SHP77 (cell line): Measurements from ENCODE around the gene DCUN1D2.
"Not testable (repeated sequence)": the region's sequence is repeated elsewhere in the genome, so short reads cannot be mapped to it uniquely, and the experiment has no call there.

ENCODE experiments used
- DNase-seq, 2 experiments: peaks; one replicate each; lab custom pipeline; 2025; lab: John Stamatoyannopoulos, UW

Gene DCUN1D2

GRCh38 chr13:113490496-113491417, at the start of gene DCUN1D2:
DCUN1D2 (minus strand) TSS chr13:113490711; CDS start chr13:113490669, 42 bp downstream.
- DNase-seq = peak; percentile 91 to 95

DNA sequence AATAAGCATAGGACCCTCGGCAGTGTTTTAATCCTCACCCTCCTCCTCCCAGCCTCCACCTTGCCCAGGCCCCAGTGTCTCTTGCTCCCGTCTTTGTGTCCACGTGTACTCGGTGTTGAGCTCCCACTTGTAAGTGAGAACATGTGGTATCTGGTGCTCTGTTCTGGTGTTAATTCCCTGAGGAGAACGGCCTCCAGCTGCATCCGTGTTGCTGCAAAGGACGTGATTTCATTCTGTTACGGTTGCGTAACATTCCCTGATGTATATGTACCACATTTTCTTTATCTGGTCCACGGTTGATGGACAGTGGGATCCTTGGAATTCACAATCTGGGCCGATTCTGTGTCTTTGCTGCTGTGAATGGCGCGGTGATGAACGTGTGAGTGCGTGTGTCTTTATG, 49.3 kb upstream of the DCUN1D2 start:
- DNase-seq = no peak

DNA sequence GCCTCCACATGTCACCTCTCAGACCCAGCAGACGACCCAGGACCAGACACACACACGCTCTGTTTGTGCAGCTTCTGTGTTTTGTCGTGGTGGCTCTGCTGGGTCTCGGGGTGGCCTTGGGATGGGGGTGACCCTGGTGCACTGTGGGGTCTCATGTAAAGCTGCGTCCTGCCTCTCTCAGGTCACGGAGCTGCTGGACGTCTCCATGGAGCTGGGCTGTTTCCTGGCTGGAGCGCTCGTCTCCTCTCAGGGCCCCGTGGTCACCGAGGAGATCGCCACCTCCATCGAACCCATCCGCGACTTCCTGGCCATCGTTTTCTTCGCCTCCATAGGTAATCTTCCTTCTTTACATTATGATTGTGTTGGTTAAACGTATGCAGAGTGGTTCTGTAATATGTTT, 48.7 kb upstream of the DCUN1D2 start:
- no peak for DNase-seq

DNA sequence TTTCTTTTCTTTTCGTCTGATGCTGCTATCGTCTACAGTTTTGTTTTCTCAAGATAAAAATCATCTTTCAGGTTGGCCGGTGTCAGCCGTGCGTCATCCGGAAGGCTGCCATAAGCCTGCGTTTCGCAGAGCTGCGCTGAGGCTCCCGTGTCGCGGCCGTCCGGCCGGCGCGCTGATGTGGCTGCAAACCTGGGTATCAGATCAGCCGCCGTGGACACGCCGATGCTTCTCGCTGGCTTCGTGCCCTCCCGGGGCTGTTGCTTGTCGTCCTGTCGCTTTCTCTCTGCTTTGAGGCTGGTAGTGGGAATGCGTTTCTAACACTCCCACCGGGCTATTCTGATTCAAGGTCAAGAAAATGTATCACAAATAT, 48.2 kb upstream of the DCUN1D2 start:
- DNase-seq = no peak

- no peak for DNase-seq
Measured at GRCh38 chr13:113537909-113538688, 47.6 kb upstream of the DCUN1D2 start.

GRCh38 chr13:113537205-113537604, 46.7 kb upstream of the DCUN1D2 start:
- DNase-seq = no peak

- no peak for DNase-seq
Measured at GRCh38 chr13:113536461-113537110, 46.1 kb upstream of the DCUN1D2 start.

DNA sequence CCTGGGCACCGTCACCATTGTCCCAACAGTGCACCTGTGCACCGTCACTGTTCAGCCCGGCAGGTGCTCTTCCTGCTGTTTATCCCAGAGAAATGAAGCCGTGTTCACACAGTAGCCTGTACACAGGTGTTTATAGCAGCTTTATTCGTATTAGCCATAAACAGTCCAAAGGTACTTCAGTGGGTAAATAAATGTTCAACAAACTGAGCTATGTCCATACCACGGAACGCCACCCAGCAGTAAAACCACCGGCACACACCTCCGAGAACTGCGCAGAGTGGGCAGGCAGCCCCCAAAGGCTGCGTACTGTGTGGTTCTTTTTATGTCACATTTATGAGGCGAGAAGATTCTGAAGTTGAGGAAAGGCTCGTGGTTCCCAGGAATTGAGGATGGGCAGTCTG, 44.9 kb upstream of the DCUN1D2 start:
- no peak for DNase-seq

- DNase-seq = no peak
Measured at GRCh38 chr13:113534236-113534860, 43.8 kb upstream of the DCUN1D2 start.

DNA sequence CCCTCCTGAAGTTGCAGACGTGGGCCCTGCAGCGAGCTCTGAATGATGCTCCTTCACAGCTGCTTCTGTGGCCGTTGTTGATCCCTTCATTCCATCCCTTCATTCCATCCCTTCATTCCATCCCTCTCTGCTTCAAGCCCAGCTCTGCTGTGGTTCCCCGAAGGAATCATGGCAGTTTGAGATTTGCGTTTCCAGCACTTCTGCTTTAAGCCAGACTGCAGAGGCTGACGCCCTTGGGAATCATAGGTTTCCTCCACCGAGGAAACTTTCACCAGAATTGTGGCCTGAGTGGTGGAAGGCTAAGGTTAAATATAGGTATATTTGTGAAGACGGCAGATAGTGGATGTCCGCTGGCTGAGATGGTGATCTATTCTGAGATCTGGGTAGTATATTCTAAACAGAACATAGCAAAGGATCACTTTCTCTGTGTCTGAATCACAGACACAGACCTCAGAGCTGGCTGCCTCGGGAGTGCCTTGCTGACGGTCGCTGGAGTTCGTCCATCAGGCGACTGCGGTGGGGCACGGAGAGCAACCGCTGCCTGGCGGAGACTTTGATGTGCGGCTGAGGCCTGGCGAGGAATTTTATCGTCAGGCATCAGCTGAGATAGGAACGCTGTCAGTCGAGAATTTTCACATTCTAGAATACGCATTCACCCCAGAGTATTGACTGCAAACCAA, 42.8 kb upstream of the DCUN1D2 start:
- DNase-seq = no peak

DNA sequence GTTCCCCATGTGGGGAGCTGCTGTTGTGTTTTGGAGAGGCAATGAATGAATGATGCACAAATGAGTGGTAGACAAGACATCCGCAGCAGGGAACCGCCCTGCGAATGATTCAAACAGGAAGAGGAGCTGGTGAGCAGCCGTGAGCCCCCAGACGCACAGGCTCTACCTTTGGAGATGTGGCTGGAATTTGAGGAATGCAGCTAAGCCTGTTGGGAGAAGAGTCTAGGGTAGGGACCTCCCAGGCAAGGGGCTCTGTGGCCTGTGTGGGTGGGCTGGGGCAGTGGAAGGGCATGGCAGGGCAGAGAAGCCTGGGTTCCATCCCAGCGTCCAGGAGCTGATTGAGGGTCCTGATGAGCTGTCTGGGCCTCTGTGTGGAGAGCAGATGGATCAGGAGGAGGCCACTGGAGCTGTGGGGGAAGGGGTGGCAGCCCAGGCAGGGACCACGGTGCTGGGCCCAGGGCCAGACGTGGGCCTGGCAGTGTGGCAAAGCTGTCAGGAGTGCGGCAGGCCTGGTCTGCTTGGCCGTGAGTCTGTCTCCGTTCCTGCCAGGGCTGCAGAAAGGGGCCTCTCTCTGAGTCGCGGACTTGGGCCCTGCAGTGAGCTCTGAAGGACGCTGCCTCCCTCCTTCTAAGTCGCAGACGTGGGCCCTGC, 41.8 kb upstream of the DCUN1D2 start:
- no peak for DNase-seq

DNA sequence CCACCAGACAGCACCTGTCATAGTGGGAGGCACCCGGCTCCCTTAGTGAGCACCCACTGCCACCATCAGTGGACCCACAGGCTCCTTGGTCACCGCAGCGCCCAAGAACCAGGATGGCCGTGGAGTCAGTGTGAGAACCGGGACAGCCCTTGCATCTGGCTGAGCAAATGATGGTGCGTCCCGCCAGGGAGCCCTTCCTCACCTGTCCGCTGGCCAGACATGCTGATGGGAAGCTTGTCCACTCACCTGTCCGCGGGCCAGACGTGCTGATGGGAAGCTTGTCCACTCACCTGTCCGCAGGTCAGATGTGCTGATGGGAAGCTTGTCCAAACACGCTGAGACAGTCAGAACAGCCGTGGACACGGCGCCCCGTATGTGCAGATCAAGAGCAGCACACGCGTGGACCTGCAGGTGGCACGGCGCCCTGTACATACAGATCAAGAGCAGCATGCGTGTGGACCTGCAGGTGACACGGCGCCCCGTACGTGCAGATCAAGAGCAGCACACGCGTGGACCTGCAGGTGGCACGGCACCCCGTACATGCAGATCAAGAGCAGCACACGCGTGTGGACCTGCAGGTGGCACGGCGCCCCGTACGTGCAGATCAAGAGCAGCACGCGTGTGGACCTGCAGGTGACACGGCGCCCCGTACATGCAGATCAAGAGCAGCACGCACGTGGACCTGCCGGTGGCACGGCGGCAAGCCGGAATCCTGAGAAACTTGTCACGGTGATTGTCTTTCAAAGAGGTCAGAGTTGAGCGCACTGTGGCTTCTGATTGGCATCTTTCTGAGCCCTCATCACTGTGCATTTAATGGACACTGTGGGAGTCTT, 40.7 kb upstream of the DCUN1D2 start:
- DNase-seq = no peak

GRCh38 chr13:113528813-113529180, 38.3 kb upstream of the DCUN1D2 start:
- no peak for DNase-seq

GRCh38 chr13:113528101-113528812, 37.7 kb upstream of the DCUN1D2 start:
- DNase-seq = no peak

DNA sequence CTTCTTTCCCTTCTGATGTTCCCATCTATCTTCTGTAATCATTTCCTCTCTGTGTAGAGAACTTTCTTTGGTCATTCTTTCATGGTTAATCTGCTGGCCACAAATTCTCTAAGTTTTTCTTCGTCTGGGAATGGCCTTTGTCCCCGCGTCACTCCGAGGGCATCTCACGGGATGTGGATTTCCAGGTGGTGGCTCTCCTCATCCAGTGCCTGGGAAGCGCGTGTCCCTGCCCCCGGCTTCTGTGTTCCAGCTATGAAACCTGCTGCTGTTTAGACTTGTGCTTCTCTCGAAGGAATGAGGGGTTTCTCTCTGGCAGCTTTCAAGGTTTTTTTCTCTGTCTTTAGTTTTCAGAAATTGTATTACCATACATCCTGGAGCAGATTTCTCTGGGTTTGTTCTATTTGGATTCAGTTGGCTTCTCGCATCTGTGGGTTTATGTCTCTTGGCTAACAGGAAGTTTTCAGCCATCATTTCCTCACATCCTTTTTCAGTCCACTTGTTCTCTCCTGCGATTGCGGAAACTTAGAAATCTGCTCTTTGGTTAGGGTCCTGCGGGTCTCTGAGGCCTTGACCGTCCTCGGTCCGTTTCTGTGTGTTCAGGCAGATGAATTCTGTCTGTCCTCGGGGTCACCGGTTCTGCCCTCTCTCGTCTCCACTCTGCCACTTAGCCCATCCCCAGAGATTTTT, 36.9 kb upstream of the DCUN1D2 start:
- DNase-seq = no peak

GRCh38 chr13:113526466-113527220, 36.1 kb upstream of the DCUN1D2 start:
- no peak for DNase-seq

DNA sequence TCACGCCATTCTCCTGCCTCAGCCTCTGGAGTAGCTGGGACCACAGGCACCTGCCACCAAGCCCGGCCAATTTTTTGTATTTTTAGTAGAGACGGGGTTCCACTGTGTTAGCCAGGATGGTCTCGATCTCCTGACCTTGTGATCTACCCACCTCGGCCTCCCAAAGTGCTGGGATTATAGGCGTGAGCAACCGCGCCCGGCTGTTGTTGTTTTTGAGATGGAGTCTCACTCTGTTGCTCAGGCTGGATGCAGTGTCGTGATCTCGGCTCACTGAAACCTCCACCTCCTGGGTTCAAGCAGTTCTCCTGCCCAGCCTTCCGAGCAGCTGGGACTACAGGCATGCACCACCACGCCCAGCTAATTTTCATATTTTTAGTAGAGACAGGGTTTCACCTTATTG, 31.9 kb upstream of the DCUN1D2 start:
- not testable (repeated sequence) for DNase-seq

DNA sequence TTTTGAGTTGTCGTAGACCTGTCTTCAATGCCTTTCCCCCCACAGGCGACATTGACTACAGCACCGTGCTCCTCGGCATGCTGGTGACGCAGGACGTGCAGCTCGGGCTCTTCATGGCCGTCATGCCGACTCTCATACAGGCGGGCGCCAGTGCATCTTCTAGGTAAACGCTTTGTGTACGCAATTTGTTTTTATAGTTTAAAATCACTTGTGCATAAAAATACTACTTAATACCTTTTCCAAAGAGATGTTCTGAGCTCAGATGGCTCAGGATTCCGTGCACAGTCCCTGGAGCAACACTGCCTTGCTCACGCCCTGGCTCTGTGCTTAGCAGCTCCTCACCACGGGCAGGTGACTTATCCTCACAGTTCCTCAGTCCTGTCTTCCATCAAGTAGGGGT, 30.1 kb upstream of the DCUN1D2 start:
- DNase-seq = no peak
